HG02610 (cell line): ENCODE results near the gene SLC10A1.
A peak's percentile ranks its signal among the peaks of the same experiment; 100 is the strongest.
"Not testable (repeated sequence)": the region's sequence is repeated elsewhere in the genome, so short reads cannot be mapped to it uniquely, and the experiment has no call there.

Experiments used
- ATAC-seq: cut with Tn5 transposase; IDR thresholded peaks from one replicate; pipeline ENCODE4 v1.9.1; 2021; ENCODE audit warnings: mild to moderate bottlenecking, moderate library complexity; ENCODE audit not compliant: unreplicated experiment

Gene SLC10A1

GRCh38 chr14:69772082-69773017 is 24.7 kb downstream of the SLC10A1 start:
- no peak for ATAC-seq

- no peak for ATAC-seq
Observed at GRCh38 chr14:69771136-69771535, 25.9 kb downstream of the SLC10A1 start.

- ATAC-seq: no peak
Observed at GRCh38 chr14:69770559-69770958, 26.5 kb downstream of the SLC10A1 start.

- no peak for ATAC-seq
Observed at GRCh38 chr14:69769623-69770022, 27.4 kb downstream of the SLC10A1 start.

- no peak for ATAC-seq
Observed at GRCh38 chr14:69768873-69769272, 28.2 kb downstream of the SLC10A1 start.

- peak; percentile 76 for ATAC-seq
Observed at GRCh38 chr14:69767369-69767999, 29.6 kb downstream of the SLC10A1 start.

GRCh38 chr14:69766984-69767368 is 30.1 kb downstream of the SLC10A1 start, which contains the start of gene SRSF5:
Gene SRSF5 (plus strand): TSS chr14:69767142. CDS start chr14:69768157, 1,015 bp downstream.
- peak; percentile 75 for ATAC-seq

GRCh38 chr14:69763761-69764510 is 33.1 kb downstream of the SLC10A1 start:
- ATAC-seq: no peak

GRCh38 chr14:69760810-69761209 is 36.2 kb downstream of the SLC10A1 start:
- ATAC-seq: no peak

GRCh38 chr14:69756298-69756697 is 40.7 kb downstream of the SLC10A1 start:
- no peak for ATAC-seq

GRCh38 chr14:69755784-69756183 is 41.3 kb downstream of the SLC10A1 start:
- no peak for ATAC-seq

- ATAC-seq: no peak
Observed at GRCh38 chr14:69755296-69755695, 41.7 kb downstream of the SLC10A1 start.

- no peak for ATAC-seq
Observed at GRCh38 chr14:69754487-69754886, 42.6 kb downstream of the SLC10A1 start.

GRCh38 chr14:69753860-69754259 is 43.2 kb downstream of the SLC10A1 start:
- no peak for ATAC-seq

GRCh38 chr14:69752773-69753172 is 44.3 kb downstream of the SLC10A1 start:
- no peak for ATAC-seq

- no peak for ATAC-seq
Observed at GRCh38 chr14:69750495-69750894, 46.5 kb downstream of the SLC10A1 start.

GRCh38 chr14:69749956-69750355 is 47.1 kb downstream of the SLC10A1 start:
- no peak for ATAC-seq

- ATAC-seq: no peak
Observed at GRCh38 chr14:69741055-69741454, 56.0 kb downstream of the SLC10A1 start.

- ATAC-seq: not testable (repeated sequence)
Observed at GRCh38 chr14:69736405-69736804, 60.6 kb downstream of the SLC10A1 start.

GRCh38 chr14:69731919-69732598 is 65.0 kb downstream of the SLC10A1 start:
- not testable (repeated sequence) for ATAC-seq

GRCh38 chr14:69727860-69728259 is 69.2 kb downstream of the SLC10A1 start:
- no peak for ATAC-seq
